NCI-H2107 treated with DMSO at 0.1 percent for 48 hours (cell line): ENCODE results near the gene KLK3.

ENCODE experiments used
- DNase-seq: peaks from one replicate; lab custom pipeline; 2025; ENCODE audit not compliant: unreplicated experiment; lab: John Stamatoyannopoulos, UW

The KLK3 gene

GRCh38 chr19:50830266-50831025, 24.3 kb upstream of the KLK3 start:
- DNase-seq = no peak

GRCh38 chr19:50831026-50831396, 23.7 kb upstream of the KLK3 start:
- no peak for DNase-seq

- DNase-seq = no peak
Measured at GRCh38 chr19:50832666-50833065, 22.0 kb upstream of the KLK3 start.

- DNase-seq = no peak
Measured at GRCh38 chr19:50833117-50833801, 21.5 kb upstream of the KLK3 start, which contains the start of gene KLK15. Gene KLK15, minus strand, starts transcription at chr19:50833574. Its CDS starts 2,082 bp downstream, at chr19:50831492.

- no peak for DNase-seq
Measured at GRCh38 chr19:50833802-50834167, 20.9 kb upstream of the KLK3 start.

- no peak for DNase-seq
Measured at GRCh38 chr19:50835103-50835784, 19.5 kb upstream of the KLK3 start.

GRCh38 chr19:50835785-50836542, 18.8 kb upstream of the KLK3 start:
- DNase-seq = peak; percentile 34

- DNase-seq = no peak
Measured at GRCh38 chr19:50836543-50837195, 18.0 kb upstream of the KLK3 start.

GRCh38 chr19:50837300-50837699, 17.4 kb upstream of the KLK3 start:
- no peak for DNase-seq

- DNase-seq = no peak
Measured at GRCh38 chr19:50838239-50838638, 16.5 kb upstream of the KLK3 start.

- no peak for DNase-seq
Measured at GRCh38 chr19:50839712-50840655, 14.7 kb upstream of the KLK3 start.

- no peak for DNase-seq
Measured at GRCh38 chr19:50842130-50842529, 12.6 kb upstream of the KLK3 start.

- DNase-seq = no peak
Measured at GRCh38 chr19:50843205-50843604, 11.5 kb upstream of the KLK3 start.

GRCh38 chr19:50843701-50844221, 11.0 kb upstream of the KLK3 start:
- DNase-seq = no peak

- peak; percentile 21 for DNase-seq
Measured at GRCh38 chr19:50844296-50844935, 10.3 kb upstream of the KLK3 start.

- DNase-seq = no peak
Measured at GRCh38 chr19:50850738-50851137, 4.0 kb upstream of the KLK3 start.

- DNase-seq = no peak
Measured at GRCh38 chr19:50851620-50852019, 3.1 kb upstream of the KLK3 start.

GRCh38 chr19:50857366-50857765, 2.7 kb downstream of the KLK3 start:
- DNase-seq = no peak

GRCh38 chr19:50858886-50859285, 4.2 kb downstream of the KLK3 start:
- peak; percentile 76 for DNase-seq
